Measurements from ENCODE around the gene CHMP1B.

DNA sequence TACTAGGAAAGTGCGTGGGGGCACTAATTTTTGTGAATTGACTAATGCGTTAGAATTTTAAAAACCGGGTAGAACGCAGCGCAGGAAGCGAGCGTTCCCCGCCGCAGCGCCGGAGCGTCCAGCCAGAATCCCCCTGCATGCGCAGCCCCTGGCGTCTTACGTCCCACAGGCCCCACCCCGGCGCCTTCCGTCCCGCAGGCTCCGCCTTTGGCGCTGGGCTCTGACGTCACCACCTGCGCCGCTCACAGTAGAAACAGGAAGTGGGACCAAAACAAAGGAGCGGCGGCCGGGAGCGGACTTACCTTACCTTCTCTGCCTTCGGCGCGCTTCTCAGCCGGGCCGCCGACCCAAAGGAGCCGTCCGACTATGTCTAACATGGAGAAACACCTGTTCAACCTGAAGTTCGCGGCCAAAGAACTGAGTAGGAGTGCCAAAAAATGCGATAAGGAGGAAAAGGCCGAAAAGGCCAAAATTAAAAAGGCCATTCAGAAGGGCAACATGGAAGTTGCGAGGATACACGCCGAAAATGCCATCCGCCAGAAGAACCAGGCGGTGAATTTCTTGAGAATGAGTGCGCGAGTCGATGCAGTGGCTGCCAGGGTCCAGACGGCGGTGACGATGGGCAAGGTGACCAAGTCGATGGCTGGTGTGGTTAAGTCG is at the start of gene CHMP1B:
- TF ChIP-seq POLR2AphosphoS5 (IDR thresholded peaks at IDR 0.05) = peak; percentile 77 to 97 (median 96)
- no peak for TF ChIP-seq CTCF (IDR thresholded peaks at IDR 0.05)
